Kidney glomerular epithelial cell (primary cell): Measurements from ENCODE around the gene PRKX.
"Not testable (repeated sequence)": the region's sequence is repeated elsewhere in the genome, so short reads cannot be mapped to it uniquely, and the experiment has no call there.

Experiments
- DNase-seq: peaks from one replicate; lab custom pipeline; 2025; lab: John Stamatoyannopoulos, UW

Gene PRKX

GRCh38 chrX:3711331-3711917 is 2.0 kb downstream of the PRKX start:
- DNase-seq: no peak

- DNase-seq: not testable (repeated sequence)
Measured at GRCh38 chrX:3707673-3708274, 5.7 kb downstream of the PRKX start.

GRCh38 chrX:3706481-3706880 is 7.0 kb downstream of the PRKX start:
- DNase-seq: no peak

GRCh38 chrX:3703251-3703650 is 10.2 kb downstream of the PRKX start:
- not testable (repeated sequence) for DNase-seq

GRCh38 chrX:3702095-3702494 is 11.4 kb downstream of the PRKX start:
- DNase-seq: not testable (repeated sequence)

GRCh38 chrX:3701445-3701928 is 12.0 kb downstream of the PRKX start:
- not testable (repeated sequence) for DNase-seq

GRCh38 chrX:3699821-3700381 is 13.5 kb downstream of the PRKX start:
- no peak for DNase-seq

- DNase-seq: peak; percentile 43
Measured at GRCh38 chrX:3697701-3698279, 15.7 kb downstream of the PRKX start.

- DNase-seq: no peak
Measured at GRCh38 chrX:3697220-3697684, 16.2 kb downstream of the PRKX start.

GRCh38 chrX:3695536-3695935 is 17.9 kb downstream of the PRKX start:
- DNase-seq: no peak

- DNase-seq: no peak
Measured at GRCh38 chrX:3690140-3690539, 23.3 kb downstream of the PRKX start.

- DNase-seq: not testable (repeated sequence)
Measured at GRCh38 chrX:3683236-3683635, 30.2 kb downstream of the PRKX start.

- no peak for DNase-seq
Measured at GRCh38 chrX:3680459-3680858, 33.0 kb downstream of the PRKX start.

- DNase-seq: no peak
Measured at GRCh38 chrX:3679669-3680068, 33.8 kb downstream of the PRKX start.

GRCh38 chrX:3678328-3678727 is 35.1 kb downstream of the PRKX start:
- no peak for DNase-seq

GRCh38 chrX:3674881-3675280 is 38.6 kb downstream of the PRKX start:
- no peak for DNase-seq

- no peak for DNase-seq
Measured at GRCh38 chrX:3669841-3670475, 43.5 kb downstream of the PRKX start.

GRCh38 chrX:3666975-3667374 is 46.5 kb downstream of the PRKX start:
- no peak for DNase-seq

- DNase-seq: no peak
Measured at GRCh38 chrX:3664921-3665320, 48.5 kb downstream of the PRKX start.

GRCh38 chrX:3663576-3664250 is 49.7 kb downstream of the PRKX start:
- DNase-seq: not testable (repeated sequence)

- no peak for DNase-seq
Measured at GRCh38 chrX:3659761-3660160, 53.7 kb downstream of the PRKX start.

- DNase-seq: no peak
Measured at GRCh38 chrX:3655181-3655580, 58.3 kb downstream of the PRKX start.
